Measurements from ENCODE around the gene ARMC7.

DNA sequence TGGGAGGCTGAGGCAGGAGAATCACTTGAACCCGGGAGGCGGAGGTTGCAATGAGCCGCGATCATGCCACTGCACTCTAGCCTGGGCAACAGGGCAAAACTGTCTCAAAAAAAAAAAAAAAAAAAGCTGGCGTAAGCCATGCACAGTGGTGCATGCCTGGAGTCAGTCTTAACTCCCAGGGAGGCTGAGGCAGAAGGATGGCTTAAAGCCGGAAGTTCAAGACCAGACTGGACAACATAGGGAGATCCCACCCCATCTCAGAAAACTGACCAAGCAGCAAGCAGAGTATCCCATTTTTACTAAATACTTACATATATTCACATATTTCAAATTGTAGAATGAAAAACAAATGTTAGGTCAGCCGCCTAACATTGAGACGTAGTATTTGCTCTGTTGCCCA, 17.2 kb downstream of the ARMC7 start:
- TF ChIP-seq, protein P1, sequence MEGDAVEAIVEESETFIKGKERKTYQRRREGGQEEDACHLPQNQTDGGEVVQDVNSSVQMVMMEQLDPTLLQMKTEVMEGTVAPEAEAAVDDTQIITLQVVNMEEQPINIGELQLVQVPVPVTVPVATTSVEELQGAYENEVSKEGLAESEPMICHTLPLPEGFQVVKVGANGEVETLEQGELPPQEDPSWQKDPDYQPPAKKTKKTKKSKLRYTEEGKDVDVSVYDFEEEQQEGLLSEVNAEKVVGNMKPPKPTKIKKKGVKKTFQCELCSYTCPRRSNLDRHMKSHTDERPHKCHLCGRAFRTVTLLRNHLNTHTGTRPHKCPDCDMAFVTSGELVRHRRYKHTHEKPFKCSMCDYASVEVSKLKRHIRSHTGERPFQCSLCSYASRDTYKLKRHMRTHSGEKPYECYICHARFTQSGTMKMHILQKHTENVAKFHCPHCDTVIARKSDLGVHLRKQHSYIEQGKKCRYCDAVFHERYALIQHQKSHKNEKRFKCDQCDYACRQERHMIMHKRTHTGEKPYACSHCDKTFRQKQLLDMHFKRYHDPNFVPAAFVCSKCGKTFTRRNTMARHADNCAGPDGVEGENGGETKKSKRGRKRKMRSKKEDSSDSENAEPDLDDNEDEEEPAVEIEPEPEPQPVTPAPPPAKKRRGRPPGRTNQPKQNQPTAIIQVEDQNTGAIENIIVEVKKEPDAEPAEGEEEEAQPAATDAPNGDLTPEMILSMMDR (optimal IDR thresholded peaks at IDR 0.05 in 1 of 3, IDR thresholded peaks at IDR 0.05 in 1 of 3, conservative IDR thresholded peaks at IDR 0.05 in 1 of 3; ENCODE audit: extremely low read depth in 1 of 3, insufficient read depth in 2 of 3, low read length in 3 of 3): no peak
- TF ChIP-seq EZH2 (IDR thresholded peaks at IDR 0.05; ENCODE audit: low read length): no peak
